Tibial nerve (tissue), 3 donors: ENCODE measurements around the gene LDHD.

Experiments used
- POLR2A ChIP-seq, 2 donors: fragments of 450-650 bp; IDR thresholded peaks; one replicate each; pipeline ENCODE4 v1.6.1; 2017; ENCODE audit warnings: antibody characterized with exemption in 2 of 2, mild to moderate bottlenecking in 2 of 2, moderate library complexity in 2 of 2
- TF ChIP-seq, protein P1 (sequence below), 5 experiments: fragments of 200-600 bp in 3 of 5; fragments of 450-650 bp in 2 of 5; sonication (generic) in 3 of 5; IDR thresholded peaks; one replicate each; pipeline ENCODE4 v1.5.1; 2016 to 2019; ENCODE audit warnings: antibody characterized with exemption in 5 of 5, mild to moderate bottlenecking in 3 of 5, moderate library complexity in 2 of 5

- TF ChIP-seq, protein P1, sequence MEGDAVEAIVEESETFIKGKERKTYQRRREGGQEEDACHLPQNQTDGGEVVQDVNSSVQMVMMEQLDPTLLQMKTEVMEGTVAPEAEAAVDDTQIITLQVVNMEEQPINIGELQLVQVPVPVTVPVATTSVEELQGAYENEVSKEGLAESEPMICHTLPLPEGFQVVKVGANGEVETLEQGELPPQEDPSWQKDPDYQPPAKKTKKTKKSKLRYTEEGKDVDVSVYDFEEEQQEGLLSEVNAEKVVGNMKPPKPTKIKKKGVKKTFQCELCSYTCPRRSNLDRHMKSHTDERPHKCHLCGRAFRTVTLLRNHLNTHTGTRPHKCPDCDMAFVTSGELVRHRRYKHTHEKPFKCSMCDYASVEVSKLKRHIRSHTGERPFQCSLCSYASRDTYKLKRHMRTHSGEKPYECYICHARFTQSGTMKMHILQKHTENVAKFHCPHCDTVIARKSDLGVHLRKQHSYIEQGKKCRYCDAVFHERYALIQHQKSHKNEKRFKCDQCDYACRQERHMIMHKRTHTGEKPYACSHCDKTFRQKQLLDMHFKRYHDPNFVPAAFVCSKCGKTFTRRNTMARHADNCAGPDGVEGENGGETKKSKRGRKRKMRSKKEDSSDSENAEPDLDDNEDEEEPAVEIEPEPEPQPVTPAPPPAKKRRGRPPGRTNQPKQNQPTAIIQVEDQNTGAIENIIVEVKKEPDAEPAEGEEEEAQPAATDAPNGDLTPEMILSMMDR (IDR thresholded peaks at IDR 0.05), result no peak
- no peak for TF ChIP-seq POLR2A (IDR thresholded peaks at IDR 0.05)
Observed at GRCh38 chr16:75104836-75105235, 11.7 kb downstream of the LDHD start.
